HG02973 (cell line): ENCODE results near the gene SLC17A9.

ENCODE experiments used
- ATAC-seq: cut with Tn5 transposase; IDR thresholded peaks from one replicate; pipeline ENCODE4 v1.9.1; 2021; ENCODE audit warnings: moderate library complexity; ENCODE audit not compliant: unreplicated experiment

SLC17A9 gene

GRCh38 chr20:62999580-62999979 lies 47.1 kb downstream of the SLC17A9 start:
- ATAC-seq = no peak

- no peak for ATAC-seq
These were observed 47.5 kb downstream of the SLC17A9 start for GRCh38 chr20:63000036-63000435.

GRCh38 chr20:63000958-63001357 lies 48.4 kb downstream of the SLC17A9 start:
- no peak for ATAC-seq

GRCh38 chr20:63002511-63002910 lies 50.0 kb downstream of the SLC17A9 start:
- no peak for ATAC-seq

GRCh38 chr20:63003546-63003945 lies 51.0 kb downstream of the SLC17A9 start:
- ATAC-seq = no peak

- ATAC-seq = no peak
These were observed 52.3 kb downstream of the SLC17A9 start for GRCh38 chr20:63004607-63005364.

- ATAC-seq = no peak
These were observed 52.9 kb downstream of the SLC17A9 start for GRCh38 chr20:63005365-63005861.

- ATAC-seq = no peak
These were observed 53.5 kb downstream of the SLC17A9 start for GRCh38 chr20:63005862-63006539.

- no peak for ATAC-seq
These were observed 54.2 kb downstream of the SLC17A9 start, which contains the start of gene BHLHE23 for GRCh38 chr20:63006540-63007359. Gene BHLHE23, minus strand, starts transcription at chr20:63006964. Its CDS starts 190 bp downstream, at chr20:63006774.

- no peak for ATAC-seq
These were observed 54.8 kb downstream of the SLC17A9 start for GRCh38 chr20:63007360-63007645.

GRCh38 chr20:63007646-63008488 lies 55.4 kb downstream of the SLC17A9 start:
- no peak for ATAC-seq

- no peak for ATAC-seq
These were observed 56.1 kb downstream of the SLC17A9 start for GRCh38 chr20:63008541-63009044.

- ATAC-seq = peak; percentile 45
These were observed 56.8 kb downstream of the SLC17A9 start for GRCh38 chr20:63009045-63009961.

- ATAC-seq = peak; percentile 42
These were observed 57.7 kb downstream of the SLC17A9 start for GRCh38 chr20:63009988-63010769.

- ATAC-seq = no peak
These were observed 59.3 kb downstream of the SLC17A9 start for GRCh38 chr20:63011798-63012197.

GRCh38 chr20:63013207-63013606 lies 60.7 kb downstream of the SLC17A9 start:
- ATAC-seq = no peak

GRCh38 chr20:63014287-63014686 lies 61.8 kb downstream of the SLC17A9 start:
- no peak for ATAC-seq

- no peak for ATAC-seq
These were observed 62.2 kb downstream of the SLC17A9 start for GRCh38 chr20:63014710-63015109.
